Smooth muscle cell (in vitro differentiated cells): Measurements from ENCODE around the gene LRP1. TPM values are rescaled to one million over a fixed set of nuclear protein-coding genes. Genes with fewer than 3 reads are reported as not detected.
A peak's percentile ranks its signal among the peaks of the same experiment; 100 is the strongest.

Experiments
- DNase-seq: peaks from one replicate; lab custom pipeline; 2025; ENCODE audit not compliant: unreplicated experiment; lab: John Stamatoyannopoulos, UW
- H2AFZ ChIP-seq: fragments of 200-600 bp; sonication (generic); 2 replicates; pipeline ENCODE4 v1.6.0; 2016; ENCODE audit warnings: antibody characterized with exemption, low read depth, mild to moderate bottlenecking
- H3F3A ChIP-seq: fragments of 200-600 bp; sonication (generic); 2 replicates; pipeline ENCODE4 v1.6.0; 2017; ENCODE audit warnings: antibody characterized with exemption, low read depth
- H3K27ac ChIP-seq: fragments of 200-600 bp; sonication (generic); 2 replicates; pipeline ENCODE4 v1.5.1; 2016; ENCODE audit warnings: low read depth, mild to moderate bottlenecking
- H3K27me3 ChIP-seq: fragments of 200-600 bp; sonication (generic); 2 replicates; pipeline ENCODE4 v1.6.1; 2016; ENCODE audit warnings: low read depth, mild to moderate bottlenecking
- H3K36me3 ChIP-seq: fragments of 200-600 bp; sonication (generic); 2 replicates; pipeline ENCODE4 v1.5.1; 2016; ENCODE audit warnings: low read depth
- H3K4me1 ChIP-seq: fragments of 200-600 bp; sonication (generic); 2 replicates; pipeline ENCODE4 v1.5.1; 2016; ENCODE audit warnings: low read depth
- H3K4me2 ChIP-seq: fragments of 200-600 bp; sonication (generic); 2 replicates; pipeline ENCODE4 v1.6.0; 2016; ENCODE audit warnings: mild to moderate bottlenecking
- H3K4me3 ChIP-seq: fragments of 200-600 bp; sonication (generic); 2 replicates; pipeline ENCODE4 v1.5.1; 2016; ENCODE audit warnings: mild to moderate bottlenecking
- H3K79me2 ChIP-seq: fragments of 200-600 bp; sonication (generic); 2 replicates; pipeline ENCODE4 v1.6.0; 2016; ENCODE audit warnings: low read depth, mild to moderate bottlenecking
- H3K9ac ChIP-seq: fragments of 200-600 bp; sonication (generic); 2 replicates; pipeline ENCODE4 v1.6.0; 2016; ENCODE audit warnings: low read depth
- H3K9me3 ChIP-seq: fragments of 200-600 bp; sonication (generic); replicated peaks from 2 replicates; pipeline ENCODE4 v1.5.1; 2016; ENCODE audit warnings: low read depth
- H4K20me1 ChIP-seq: fragments of 200-600 bp; sonication (generic); 2 replicates; pipeline ENCODE4 v1.6.0; 2016; ENCODE audit warnings: low read depth
- WGBS: methylation state at CpG from one replicate; pipeline ENCODE4 v1.1.7; 2016; ENCODE audit warnings: low lambda C conversion rate; 5-methylcytosine and 5-hydroxymethylcytosine counted together
- polyA plus RNA-seq: library from polyadenylated mRNA; unstranded; fragments of >200 nt; fragmentation: Nextera tagmentation; extraction: Ambion mirVana; gene quantifications from 2 replicates; pipeline ENCODE4 v1.2.1, GENCODE V29; 2016
- total RNA-seq: library from RNA; depleted of rRNA; stranded (reverse); fragments of >200 nt; gene quantifications from 2 replicates; pipeline ENCODE4 v1.2.3, GENCODE V29; 2014
- TF ChIP-seq, protein P1 (sequence below): fragments of 200-600 bp; sonication (generic); IDR thresholded peaks from 2 replicates; pipeline ENCODE4 v1.5.1; 2017; ENCODE audit warnings: borderline replicate concordance, mild to moderate bottlenecking, antibody characterized with exemption; ENCODE audit not compliant: insufficient read depth, poor library complexity, severe bottlenecking

LRP1 gene
- total and polyA plus RNA-seq, 2 experiments from 2014 or later = 75.3 to 95.4 TPM

DNA sequence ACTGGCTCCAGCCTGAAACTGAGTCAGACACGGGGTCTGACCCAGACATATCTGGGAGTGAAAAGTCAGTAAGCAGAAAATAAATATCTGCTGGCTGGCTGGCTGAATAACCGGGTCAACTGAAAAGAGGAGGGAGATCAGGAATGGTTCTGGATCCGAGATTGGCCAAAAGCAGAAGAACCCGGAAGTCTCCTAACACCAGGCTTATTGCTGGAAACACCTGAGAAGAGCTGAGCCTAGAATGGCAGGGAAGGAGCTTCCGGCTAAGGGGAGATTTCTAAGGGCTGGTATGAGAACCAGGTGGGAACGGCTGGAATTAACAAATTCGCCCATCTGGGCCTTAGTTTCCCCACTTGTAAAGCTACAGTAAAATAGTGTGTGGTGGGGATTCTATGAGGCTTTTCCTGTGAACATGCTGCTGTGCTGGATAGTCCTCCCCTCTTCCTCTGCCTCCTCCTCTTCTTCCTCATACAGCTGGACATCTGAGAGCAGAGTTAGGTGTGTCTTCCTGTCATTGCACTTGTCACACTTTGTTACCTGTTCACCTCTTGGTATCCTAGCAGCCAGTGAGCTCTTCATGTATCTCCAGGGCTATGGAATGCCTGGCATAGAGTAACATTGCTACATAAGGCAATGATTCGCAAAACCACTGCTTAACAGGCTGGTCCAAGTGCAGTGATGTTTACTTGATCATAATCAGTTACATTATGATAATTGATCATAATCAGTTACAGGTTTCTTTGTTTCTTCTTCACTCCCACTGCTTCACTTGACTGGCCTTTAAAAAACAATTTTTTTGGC is 99.2 kb downstream of the LRP1 start:
- H4K20me1 ChIP-seq = peaks cover 20% of the 10 kb centered on the region
- H3K27ac ChIP-seq = no peak overlapping the region
- H3K4me2 ChIP-seq = peak overlapping the region; percentile 84
- H3K9ac ChIP-seq = no peak overlapping the region
- peaks cover 36% of the 10 kb centered on the region for H3K4me1 ChIP-seq
- H3K27me3 ChIP-seq = peaks cover 35% of the 10 kb centered on the region
- DNase-seq = no peak
- peaks cover 16% of the 10 kb centered on the region for H3F3A ChIP-seq
- H2AFZ ChIP-seq = no peak overlapping the region
- 34% methylated on average over 8 of the region's 8 CpGs for WGBS
- peak overlapping the region; percentile 41 for H3K4me3 ChIP-seq
- peaks cover 13% of the 10 kb centered on the region for H3K79me2 ChIP-seq
- H3K36me3 ChIP-seq = no peaks in the 10 kb centered on the region
- TF ChIP-seq, protein P1, sequence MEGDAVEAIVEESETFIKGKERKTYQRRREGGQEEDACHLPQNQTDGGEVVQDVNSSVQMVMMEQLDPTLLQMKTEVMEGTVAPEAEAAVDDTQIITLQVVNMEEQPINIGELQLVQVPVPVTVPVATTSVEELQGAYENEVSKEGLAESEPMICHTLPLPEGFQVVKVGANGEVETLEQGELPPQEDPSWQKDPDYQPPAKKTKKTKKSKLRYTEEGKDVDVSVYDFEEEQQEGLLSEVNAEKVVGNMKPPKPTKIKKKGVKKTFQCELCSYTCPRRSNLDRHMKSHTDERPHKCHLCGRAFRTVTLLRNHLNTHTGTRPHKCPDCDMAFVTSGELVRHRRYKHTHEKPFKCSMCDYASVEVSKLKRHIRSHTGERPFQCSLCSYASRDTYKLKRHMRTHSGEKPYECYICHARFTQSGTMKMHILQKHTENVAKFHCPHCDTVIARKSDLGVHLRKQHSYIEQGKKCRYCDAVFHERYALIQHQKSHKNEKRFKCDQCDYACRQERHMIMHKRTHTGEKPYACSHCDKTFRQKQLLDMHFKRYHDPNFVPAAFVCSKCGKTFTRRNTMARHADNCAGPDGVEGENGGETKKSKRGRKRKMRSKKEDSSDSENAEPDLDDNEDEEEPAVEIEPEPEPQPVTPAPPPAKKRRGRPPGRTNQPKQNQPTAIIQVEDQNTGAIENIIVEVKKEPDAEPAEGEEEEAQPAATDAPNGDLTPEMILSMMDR = no peak
- no peaks in the 10 kb centered on the region for H3K9me3 ChIP-seq

DNA sequence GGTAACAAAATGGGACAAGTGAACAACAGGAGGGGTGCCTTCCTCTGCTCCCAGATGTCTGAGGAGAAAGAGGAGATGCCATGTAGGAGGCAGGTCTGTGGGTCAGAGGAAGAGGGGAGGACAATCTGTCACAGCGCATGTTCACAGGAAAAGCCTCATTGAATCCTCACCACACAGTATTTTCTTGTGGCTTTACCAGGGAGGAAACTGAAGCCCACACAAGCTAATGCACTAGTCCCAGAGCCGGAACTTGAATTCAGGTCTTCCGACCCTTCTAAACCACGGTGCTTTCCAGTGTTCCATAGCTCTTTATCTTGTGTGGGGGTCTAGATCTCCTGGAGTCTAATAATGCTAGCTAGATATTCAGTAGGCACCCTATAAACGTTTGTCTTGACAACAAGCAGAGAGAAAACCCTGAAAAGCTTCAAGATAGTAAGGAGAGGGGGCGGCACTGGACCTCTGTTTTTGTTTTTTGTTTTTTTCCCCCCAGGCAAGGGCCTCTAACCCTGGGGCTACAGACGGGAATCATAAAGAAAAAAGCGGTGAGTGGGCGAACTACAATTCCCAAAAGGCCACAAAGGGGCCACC is 100.9 kb downstream of the LRP1 start:
- Histone ChIP-seq H3K4me2 (peak overlapping the region; percentile 84), H3K36me3 (no peaks in the 10 kb centered on the region), H3K79me2 (peaks cover 13% of the 10 kb centered on the region), H3K9ac (peak overlapping the region; percentile 93), H2AFZ (no peak overlapping the region), H3K27ac (peak overlapping the region; percentile 95), H3K4me3 (peak overlapping the region; percentile 57), H3K9me3 (no peaks in the 10 kb centered on the region), H3K4me1 (peaks cover 36% of the 10 kb centered on the region), H4K20me1 (peaks cover 36% of the 10 kb centered on the region), H3F3A (peaks cover 28% of the 10 kb centered on the region), H3K27me3 (peaks cover 28% of the 10 kb centered on the region)
- DNase-seq = no peak
- 8% methylated on average over 9 of the region's 9 CpGs for WGBS
- TF ChIP-seq, protein P1 = no peak

DNA sequence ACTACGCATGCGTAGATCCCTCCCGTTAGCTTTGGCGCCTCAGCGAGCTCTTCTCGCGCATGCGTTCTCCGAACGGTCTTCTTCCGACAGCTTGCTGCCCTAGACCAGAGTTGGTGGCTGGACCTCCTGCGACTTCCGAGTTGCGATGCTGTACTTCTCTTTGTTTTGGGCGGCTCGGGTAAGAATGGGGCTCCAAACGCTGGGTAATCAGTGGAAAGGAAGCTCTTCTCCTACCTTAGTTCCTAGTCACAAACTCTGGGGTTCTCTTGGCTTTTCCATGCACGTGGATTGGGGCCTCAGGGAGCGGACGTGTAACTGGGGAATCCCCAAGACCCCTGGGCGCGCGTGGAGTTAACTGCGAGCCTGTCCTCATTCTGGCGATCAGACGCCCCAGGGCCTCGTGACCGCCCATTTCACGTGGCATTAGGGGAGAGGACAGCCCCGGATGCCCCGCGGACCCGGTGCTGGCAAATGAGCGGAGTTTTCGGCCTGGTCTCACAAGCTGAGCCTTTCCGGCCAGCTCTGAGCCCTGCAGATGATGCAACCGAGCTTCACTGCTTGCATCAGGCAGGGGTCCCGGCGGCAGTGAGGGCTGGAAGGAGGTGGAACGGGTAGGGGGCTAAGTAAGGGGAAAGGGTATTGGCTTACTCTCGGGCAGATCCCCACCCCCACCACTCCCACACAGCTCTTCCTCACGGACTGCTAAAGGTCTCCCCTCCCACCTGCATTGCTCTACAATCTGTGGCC is 101.5 kb downstream of the LRP1 start, which contains the start of gene SHMT2:
SHMT2 (plus strand) TSS at position 78 of the 747 bp plus-strand sequence; CDS start at position 146, 68 bp downstream.
- H3K36me3 ChIP-seq = no peaks in the 10 kb centered on the region
- H3K79me2 ChIP-seq = peaks cover 13% of the 10 kb centered on the region
- peaks cover 23% of the 10 kb centered on the region for H3K27me3 ChIP-seq
- no peak within 1 kb of the TSS for H2AFZ ChIP-seq
- TF ChIP-seq, protein P1 = no peak
- peak within 1 kb of the TSS; percentile 95 for H3K27ac ChIP-seq
- peaks cover 36% of the 10 kb centered on the region for H3K4me1 ChIP-seq
- peaks cover 43% of the 10 kb centered on the region for H4K20me1 ChIP-seq
- H3K9me3 ChIP-seq = no peaks in the 10 kb centered on the region
- peak within 1 kb of the TSS; percentile 93 for H3K9ac ChIP-seq
- 1% methylated on average over 42 of the region's 42 CpGs for WGBS
- H3F3A ChIP-seq = peaks cover 28% of the 10 kb centered on the region
- peak; percentile 87 for DNase-seq
- H3K4me3 ChIP-seq = peak within 1 kb of the TSS; percentile 57
- H3K4me2 ChIP-seq = peak within 1 kb of the TSS; percentile 84
